VCaP (cell line): ENCODE results near the gene ILKAP.

Experiments
- H3K27ac ChIP-seq: fragments of 450-650 bp; 2 replicates; pipeline ENCODE4 v1.5.1; 2017
- CTCF ChIP-seq: fragments of 450-650 bp; conservative IDR thresholded peaks from 2 replicates; pipeline ENCODE4 v1.5.1; 2017; ENCODE audit warnings: mild to moderate bottlenecking, moderate library complexity

ILKAP gene

DNA sequence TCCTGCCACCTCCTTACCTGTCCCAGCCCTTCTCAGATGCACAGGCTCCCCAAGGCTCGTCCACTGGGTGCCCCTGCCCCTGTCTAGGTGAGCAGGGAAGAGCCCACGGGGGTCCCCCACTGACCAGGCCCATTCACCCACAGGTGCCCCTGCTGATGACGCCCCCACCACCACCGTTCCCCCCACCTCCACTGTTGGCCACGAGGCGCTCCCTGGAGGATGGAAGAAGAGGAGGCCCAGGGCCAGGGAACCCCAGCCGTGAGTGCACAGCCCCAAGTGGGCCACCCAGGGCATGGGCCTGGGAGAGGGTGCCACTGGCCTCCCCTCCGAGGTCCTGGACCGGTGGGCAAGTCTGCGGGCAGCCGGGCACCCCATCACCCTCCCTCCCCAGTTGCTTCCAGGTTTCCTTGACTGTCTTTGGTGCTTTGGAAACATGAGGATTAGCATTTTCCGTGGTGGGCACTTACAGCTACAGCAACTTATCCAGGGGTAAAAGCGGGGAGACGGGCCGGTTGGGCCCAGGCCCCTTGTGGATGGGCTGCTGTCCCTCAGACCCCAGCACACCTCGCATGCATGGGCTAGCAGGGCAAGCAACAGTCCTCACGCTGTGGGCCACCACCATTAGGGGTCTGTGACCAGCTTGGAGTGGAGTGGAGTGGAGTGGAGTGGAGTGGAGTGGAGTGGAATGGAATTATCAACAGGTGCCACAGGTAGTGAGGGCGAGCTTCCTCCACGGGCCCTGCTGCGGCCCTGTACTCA lies 78.2 kb downstream of the ILKAP start:
- H3K27ac ChIP-seq = no peak overlapping the region
- no peak for TF ChIP-seq CTCF

- no peak for TF ChIP-seq CTCF
- H3K27ac ChIP-seq = no peak overlapping the region
These were observed 78.9 kb downstream of the ILKAP start for GRCh38 chr2:238124488-238125126.

DNA sequence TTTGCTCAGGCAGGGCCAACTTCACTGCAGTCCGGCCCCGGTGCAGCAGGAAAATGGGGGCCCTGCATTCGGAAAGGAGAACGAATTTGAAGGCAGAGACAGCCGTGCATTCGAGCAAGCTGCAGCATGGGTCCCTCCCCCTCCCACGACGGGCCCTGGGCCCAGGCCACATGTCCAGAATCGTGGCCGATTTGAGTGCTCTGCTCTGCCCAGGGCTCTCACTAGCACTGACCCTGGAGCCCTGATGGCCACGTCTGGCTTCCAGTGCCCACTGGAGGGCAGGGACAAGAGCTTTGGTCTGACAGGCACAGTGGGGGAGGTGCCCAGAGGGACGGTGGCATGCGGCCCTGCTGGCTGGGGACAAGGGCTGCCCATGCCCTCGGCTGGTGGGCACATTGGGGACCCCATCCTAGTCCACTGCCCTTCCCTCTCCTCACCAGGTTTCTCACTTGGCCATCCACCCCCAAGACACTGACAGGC lies 79.5 kb downstream of the ILKAP start:
- no peak overlapping the region for H3K27ac ChIP-seq
- no peak for TF ChIP-seq CTCF

DNA sequence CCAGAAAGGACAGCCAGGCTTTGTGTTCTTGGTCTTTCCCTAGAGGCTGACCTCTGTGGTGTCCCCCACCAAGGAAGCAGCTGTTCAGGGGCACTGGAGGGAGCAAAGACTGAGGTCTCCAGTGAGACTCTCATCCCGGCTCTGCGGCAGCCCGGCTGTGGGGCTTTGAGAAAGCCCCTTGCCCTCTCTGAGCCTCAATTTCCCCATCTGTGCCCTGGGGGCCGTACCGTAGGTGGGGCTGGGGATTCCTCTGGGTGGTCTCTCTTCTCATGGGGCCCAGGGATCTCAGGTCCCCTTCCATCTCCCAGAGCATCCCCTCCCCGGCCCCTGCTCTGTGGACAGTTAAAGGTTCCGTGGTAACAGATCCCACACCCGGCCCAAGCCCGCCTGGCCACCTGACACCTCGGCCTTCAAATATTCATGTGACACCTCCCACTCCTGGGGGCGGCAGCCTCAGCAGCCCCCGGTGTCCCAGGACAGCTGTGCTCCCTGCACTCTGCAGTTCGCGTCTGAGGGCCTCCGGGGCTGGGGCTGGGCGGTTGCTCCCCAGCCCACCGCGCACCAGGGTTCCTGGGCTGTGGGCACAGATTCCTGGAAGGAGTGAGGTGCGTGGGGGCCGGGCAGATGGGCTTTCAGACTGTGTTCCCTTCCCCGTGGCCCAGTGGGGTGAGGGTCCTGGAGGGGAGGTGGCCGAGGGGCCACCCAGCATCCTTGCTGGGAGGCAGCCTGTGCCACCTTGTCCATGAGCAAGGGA lies 80.1 kb downstream of the ILKAP start:
- H3K27ac ChIP-seq = no peak overlapping the region
- TF ChIP-seq CTCF = no peak

- no peak overlapping the region for H3K27ac ChIP-seq
- no peak for TF ChIP-seq CTCF
These were observed 80.9 kb downstream of the ILKAP start for GRCh38 chr2:238122287-238123217.

DNA sequence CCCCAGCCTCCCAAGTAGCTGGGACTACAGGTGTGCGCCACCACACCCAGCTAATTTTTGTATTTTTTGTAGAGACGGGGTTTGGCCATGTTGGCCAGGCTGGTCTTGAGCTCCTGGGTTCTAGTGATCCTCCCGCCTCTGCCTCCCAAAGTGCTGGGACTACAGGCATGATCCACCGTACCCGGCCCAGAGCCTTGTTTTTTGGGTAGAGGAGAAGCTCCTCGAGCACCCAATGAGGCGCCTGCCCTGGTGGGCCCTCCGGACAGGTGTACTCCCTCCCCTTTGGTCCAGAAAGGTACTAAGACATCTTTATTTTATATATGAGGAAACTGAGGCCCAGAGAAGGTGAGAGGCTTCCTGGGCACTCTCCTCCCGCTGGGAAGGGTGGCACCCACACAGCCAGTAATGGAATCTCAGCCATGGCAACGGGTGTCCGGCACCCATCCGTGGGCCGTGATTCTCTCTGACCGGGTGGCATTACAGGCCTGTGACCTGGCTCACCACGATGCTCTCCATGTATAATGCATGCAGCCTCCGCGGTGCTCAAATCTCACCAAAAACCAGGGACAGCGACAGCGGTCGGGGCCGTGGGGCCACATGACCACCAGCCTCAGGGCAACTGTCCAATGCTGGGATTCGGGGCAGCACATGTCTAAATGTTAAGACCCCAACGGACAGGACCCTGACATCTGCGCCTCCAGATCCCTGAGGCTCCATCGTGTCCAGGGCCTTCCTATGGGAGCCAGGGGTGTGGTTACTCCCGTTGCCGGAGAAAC lies 81.8 kb downstream of the ILKAP start:
- TF ChIP-seq CTCF = no peak
- H3K27ac ChIP-seq = no peak overlapping the region
